Esophagus squamous epithelium (tissue), 4 donors: Measurements from ENCODE around the gene ITGB4.

ENCODE experiments used
- POLR2A ChIP-seq, 4 donors: fragments of 450-650 bp; IDR thresholded peaks; one replicate each; pipeline ENCODE4 v1.6.1; 2017; ENCODE audit warnings: antibody characterized with exemption in 4 of 4, mild to moderate bottlenecking in 4 of 4, moderate library complexity in 3 of 4
- TF ChIP-seq, protein P1 (sequence below), 6 experiments: fragments of 450-650 bp in 4 of 6; fragments of 200-600 bp in 2 of 6; sonication (generic) in 2 of 6; IDR thresholded peaks; one replicate each; pipeline ENCODE4 v1.5.1; 2016 to 2019; ENCODE audit warnings: antibody characterized with exemption in 6 of 6, mild to moderate bottlenecking in 4 of 6, moderate library complexity in 4 of 6

DNA sequence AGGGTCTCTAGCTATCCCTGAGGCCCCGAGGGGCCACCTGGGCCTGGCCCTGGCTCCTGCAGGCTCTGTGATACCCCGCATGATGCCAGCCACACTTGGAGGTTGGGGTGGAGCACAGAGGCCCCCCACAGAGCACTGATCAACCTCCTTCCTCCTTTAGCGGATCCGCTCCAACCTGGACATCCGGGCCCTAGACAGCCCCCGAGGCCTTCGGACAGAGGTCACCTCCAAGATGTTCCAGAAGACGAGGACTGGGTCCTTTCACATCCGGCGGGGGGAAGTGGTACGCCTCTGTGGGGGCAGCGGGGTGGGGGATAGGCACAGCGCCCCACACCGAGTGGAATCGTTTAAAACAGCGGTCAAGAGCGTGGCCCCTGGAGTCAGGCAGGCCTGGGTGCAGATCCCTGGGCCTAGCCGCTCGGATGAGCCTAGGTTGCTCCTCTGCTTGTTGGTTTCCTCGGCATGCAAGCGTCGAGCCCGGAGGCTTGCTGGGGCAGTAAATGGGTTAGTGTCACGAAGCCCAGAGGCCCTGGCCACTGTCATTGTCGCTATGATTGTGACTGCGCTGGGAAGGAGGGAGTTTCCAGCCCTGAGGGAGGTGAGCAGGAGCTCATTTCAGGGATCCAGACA is 9.9 kb downstream of the ITGB4 start:
- TF ChIP-seq, protein P1, sequence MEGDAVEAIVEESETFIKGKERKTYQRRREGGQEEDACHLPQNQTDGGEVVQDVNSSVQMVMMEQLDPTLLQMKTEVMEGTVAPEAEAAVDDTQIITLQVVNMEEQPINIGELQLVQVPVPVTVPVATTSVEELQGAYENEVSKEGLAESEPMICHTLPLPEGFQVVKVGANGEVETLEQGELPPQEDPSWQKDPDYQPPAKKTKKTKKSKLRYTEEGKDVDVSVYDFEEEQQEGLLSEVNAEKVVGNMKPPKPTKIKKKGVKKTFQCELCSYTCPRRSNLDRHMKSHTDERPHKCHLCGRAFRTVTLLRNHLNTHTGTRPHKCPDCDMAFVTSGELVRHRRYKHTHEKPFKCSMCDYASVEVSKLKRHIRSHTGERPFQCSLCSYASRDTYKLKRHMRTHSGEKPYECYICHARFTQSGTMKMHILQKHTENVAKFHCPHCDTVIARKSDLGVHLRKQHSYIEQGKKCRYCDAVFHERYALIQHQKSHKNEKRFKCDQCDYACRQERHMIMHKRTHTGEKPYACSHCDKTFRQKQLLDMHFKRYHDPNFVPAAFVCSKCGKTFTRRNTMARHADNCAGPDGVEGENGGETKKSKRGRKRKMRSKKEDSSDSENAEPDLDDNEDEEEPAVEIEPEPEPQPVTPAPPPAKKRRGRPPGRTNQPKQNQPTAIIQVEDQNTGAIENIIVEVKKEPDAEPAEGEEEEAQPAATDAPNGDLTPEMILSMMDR (IDR thresholded peaks at IDR 0.05) = no peak
- TF ChIP-seq POLR2A (IDR thresholded peaks at IDR 0.05) = no peak
